ENCODE data around the gene ITGAD. TPM values are rescaled to one million over a fixed set of nuclear protein-coding genes. Genes with fewer than 3 reads are reported as not detected.

Gene ITGAD
- total and polyA plus RNA-seq, 8 donors = 0.04 to 0.35 (median 0.24) TPM; not detected in 2

DNA sequence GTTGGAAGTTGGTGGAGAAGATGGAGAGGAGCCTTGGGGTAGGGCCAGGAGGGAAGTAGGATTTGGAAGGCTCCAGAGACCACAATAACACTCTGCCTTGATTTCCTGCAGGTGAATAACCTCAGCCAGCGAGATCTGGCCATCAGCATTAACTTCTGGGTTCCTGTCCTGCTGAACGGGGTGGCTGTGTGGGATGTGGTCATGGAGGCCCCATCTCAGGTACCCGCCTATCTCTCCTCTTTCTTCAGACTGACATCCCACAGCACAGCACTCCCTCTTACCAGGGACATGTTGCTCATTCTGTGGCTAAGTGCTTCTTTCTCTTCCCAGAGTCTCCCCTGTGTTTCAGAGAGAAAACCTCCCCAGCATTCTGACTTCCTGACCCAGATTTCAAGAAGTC is 30.1 kb downstream of the ITGAD start:
- H3K4me1 ChIP-seq = peaks cover 4% of the 10 kb centered on the region in 2 donors
- H3K27me3 ChIP-seq = peaks cover 0 to 33% of the 10 kb centered on the region in 2 donors
- ATAC-seq = no peak
- DNase-seq = no peak
- no peaks in the 10 kb centered on the region for H3K36me3 ChIP-seq
- H3K27ac ChIP-seq = no peak overlapping the region
- intact Hi-C loops (cut with DNase I) = no loop called here
- no peak for TF ChIP-seq CTCF (IDR thresholded peaks at IDR 0.05)
- H3K9me3 ChIP-seq = no peaks in the 10 kb centered on the region
- H3K4me3 ChIP-seq = no peak overlapping the region

DNA sequence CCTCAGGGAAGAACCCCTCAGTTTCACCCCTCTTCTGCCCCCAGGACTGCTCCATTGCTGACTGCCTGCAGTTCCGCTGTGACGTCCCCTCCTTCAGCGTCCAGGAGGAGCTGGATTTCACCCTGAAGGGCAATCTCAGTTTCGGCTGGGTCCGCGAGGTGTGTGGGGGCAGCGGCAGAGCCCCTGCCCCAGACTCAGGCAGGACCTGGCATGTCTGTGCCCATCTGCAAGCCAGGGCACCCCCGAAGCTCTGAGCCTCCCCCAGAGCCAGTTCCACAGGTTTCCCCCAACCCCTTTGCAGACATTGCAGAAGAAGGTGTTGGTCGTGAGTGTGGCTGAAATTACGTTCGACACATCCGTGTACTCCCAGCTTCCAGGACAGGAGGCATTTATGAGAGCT is 30.7 kb downstream of the ITGAD start:
- Histone ChIP-seq H3K27ac (no peak overlapping the region), H3K9me3 (no peaks in the 10 kb centered on the region), H3K36me3 (no peaks in the 10 kb centered on the region), H3K4me3 (no peak overlapping the region), H3K27me3 (peaks cover 0 to 30% of the 10 kb centered on the region in 2 donors), H3K4me1 (peaks cover 4% of the 10 kb centered on the region in 2 donors)
- no peak for TF ChIP-seq CTCF (IDR thresholded peaks at IDR 0.05)
- no peak for ATAC-seq
- no peak for DNase-seq
- intact Hi-C loops (cut with DNase I) = no loop called here

DNA sequence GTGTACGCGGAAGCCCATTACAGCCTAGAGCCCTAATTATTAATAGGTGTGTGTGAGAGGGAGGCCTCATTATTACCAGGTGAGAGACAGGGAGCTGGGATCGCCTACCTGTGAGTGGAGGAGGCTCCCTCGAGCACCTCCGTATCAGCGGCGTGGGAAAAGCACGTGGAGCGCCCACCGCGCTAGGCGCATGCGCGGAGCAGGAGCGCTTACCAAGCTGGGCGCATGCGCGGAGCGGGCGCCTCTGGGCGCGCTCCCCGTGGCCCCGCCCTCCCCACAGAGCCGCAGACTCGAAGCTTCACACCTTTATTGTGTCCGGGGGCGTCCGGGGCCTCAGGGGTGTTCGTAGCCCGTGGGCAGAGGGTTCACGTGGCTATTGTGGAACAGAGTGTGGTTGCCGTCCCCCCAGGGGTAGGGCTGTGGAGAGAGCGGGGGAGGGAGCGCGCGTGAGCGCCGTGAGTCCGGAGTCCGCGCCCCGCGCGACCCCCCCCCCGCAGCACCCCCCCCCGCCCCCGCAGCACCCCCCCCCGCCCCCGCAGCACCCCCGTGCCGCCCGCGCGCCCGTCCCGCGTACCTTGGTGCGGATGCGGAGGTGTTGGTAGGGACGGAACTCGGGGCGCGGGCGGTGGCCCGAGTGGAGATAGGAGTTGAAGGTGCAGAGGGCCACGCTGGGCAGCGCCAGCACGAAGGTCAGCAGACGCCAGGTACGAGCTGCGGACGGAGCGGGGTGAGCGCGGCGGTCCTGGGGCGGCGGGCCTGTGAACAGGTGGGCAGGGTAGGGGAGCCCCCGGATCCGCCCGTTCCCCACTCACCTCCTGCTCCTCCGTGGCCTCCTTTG is 34.5 kb downstream of the ITGAD start:
- TF ChIP-seq CTCF (IDR thresholded peaks at IDR 0.05) = no peak
- no peaks in the 10 kb centered on the region for H3K36me3 ChIP-seq
- H3K27ac ChIP-seq = no peak overlapping the region
- H3K27me3 ChIP-seq = peaks cover 0 to 26% of the 10 kb centered on the region in 2 donors
- ATAC-seq (peak; percentile 80), DNase-seq (peak in 3 of 4 donors; percentile 45 to 89 (median 62))
- H3K9me3 ChIP-seq = no peaks in the 10 kb centered on the region
- H3K4me1 ChIP-seq = peaks cover 4% of the 10 kb centered on the region in 2 donors
- peak overlapping the region; percentile 28 to 32 for H3K4me3 ChIP-seq
- intact Hi-C loops (cut with DNase I) = no loop called here

- Histone ChIP-seq H3K36me3 (no peaks in the 10 kb centered on the region), H3K9me3 (no peaks in the 10 kb centered on the region), H3K27ac (no peak within 1 kb of the TSS), H3K27me3 (peaks cover 0 to 22% of the 10 kb centered on the region in 2 donors), H3K4me1 (peaks cover 4% of the 10 kb centered on the region in 2 donors), H3K4me3 (peak within 1 kb of the TSS; percentile 28 to 32)
- ATAC-seq = no peak
- intact Hi-C loops (cut with DNase I) = no loop called here
- no peak for DNase-seq
- TF ChIP-seq CTCF (IDR thresholded peaks at IDR 0.05) = no peak
Measured at GRCh38 chr16:31428279-31428597, 35.1 kb downstream of the ITGAD start, which contains the start of gene COX6A2. Gene COX6A2, minus strand, starts transcription at chr16:31428360. Its CDS starts 35 bp downstream, at chr16:31428325.

DNA sequence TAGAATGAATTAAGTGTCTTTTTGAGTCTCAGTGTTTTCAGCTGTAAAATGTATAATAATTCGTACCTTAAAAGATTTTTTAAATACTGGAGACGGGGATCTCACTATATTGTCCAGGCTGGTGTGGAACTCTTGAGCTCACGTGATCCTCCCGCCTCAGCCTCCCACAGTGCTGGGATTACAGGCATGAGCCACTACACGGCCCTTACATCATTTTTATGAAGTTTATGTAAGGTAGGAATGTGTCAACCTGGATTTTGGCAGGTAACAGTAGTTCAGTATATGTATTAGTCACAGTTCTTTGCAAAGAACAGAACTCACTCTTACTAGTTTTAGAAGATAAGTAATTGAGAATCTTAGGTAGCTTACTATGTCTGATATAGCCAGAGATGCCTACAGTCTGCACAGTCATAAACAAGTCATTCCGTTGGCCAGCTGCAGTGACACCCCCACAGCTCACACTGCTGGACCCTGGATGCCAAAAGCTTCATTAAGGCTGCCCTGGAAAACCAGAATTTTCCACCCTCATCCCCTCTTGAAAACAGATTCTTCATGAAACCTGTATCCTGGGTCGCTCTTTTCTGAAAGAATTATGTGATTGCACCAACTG is 35.6 kb downstream of the ITGAD start:
- TF ChIP-seq CTCF (IDR thresholded peaks at IDR 0.05) = no peak
- no peak for DNase-seq
- no peaks in the 10 kb centered on the region for H3K9me3 ChIP-seq
- peaks cover 0 to 19% of the 10 kb centered on the region in 2 donors for H3K27me3 ChIP-seq
- peaks cover 4% of the 10 kb centered on the region in 2 donors for H3K4me1 ChIP-seq
- intact Hi-C loops (cut with DNase I) = no loop called here
- H3K36me3 ChIP-seq = no peaks in the 10 kb centered on the region
- ATAC-seq = no peak
- no peak overlapping the region for H3K27ac ChIP-seq
- no peak overlapping the region for H3K4me3 ChIP-seq
